ENCODE measurements around the gene PAK1IP1.

- TF ChIP-seq CTCF (IDR thresholded peaks at IDR 0.05), result no peak
- no peak for TF ChIP-seq POLR2AphosphoS5 (IDR thresholded peaks at IDR 0.05; ENCODE audit: low read depth, low read length)
- no peak for TF ChIP-seq EP300 (IDR thresholded peaks at IDR 0.05; ENCODE audit: borderline replicate concordance in 1 of 2, low read depth in 1 of 2, low read length in 1 of 2)
- TF ChIP-seq, protein P1, sequence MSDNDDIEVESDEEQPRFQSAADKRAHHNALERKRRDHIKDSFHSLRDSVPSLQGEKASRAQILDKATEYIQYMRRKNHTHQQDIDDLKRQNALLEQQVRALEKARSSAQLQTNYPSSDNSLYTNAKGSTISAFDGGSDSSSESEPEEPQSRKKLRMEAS (IDR thresholded peaks at IDR 0.05; ENCODE audit: low read depth), result no peak
- no peak for TF ChIP-seq TAF1 (IDR thresholded peaks at IDR 0.05; ENCODE audit: borderline replicate concordance, low read depth, low read length)
- no peak for TF ChIP-seq ZBTB33 (IDR thresholded peaks at IDR 0.05; ENCODE audit: borderline replicate concordance, low read depth)
- no peak for TF ChIP-seq EZH2phosphoT487 (IDR thresholded peaks at IDR 0.05; ENCODE audit: borderline replicate concordance, low read depth)
- TF ChIP-seq FOXJ3 (CRISPR knock-in tag; IDR thresholded peaks at IDR 0.05), result no peak
- no peak for TF ChIP-seq SMC3 (IDR thresholded peaks at IDR 0.05; ENCODE audit: low read depth, low read length)
Measured at GRCh38 chr6:10659699-10660348, 34.9 kb upstream of the PAK1IP1 start.
